Measurements from ENCODE around the gene TMEM150A.
"Not testable (repeated sequence)": the region's sequence is repeated elsewhere in the genome, so short reads cannot be mapped to it uniquely, and the experiment has no call there.

The TMEM150A gene

GRCh38 chr2:85564144-85564563 is 38.3 kb downstream of the TMEM150A start:
- DNase-seq (ENCODE audit: low spot score), result no peak

- peak; percentile 97 for DNase-seq (ENCODE audit: low spot score)
These were observed 41.0 kb downstream of the TMEM150A start, which contains the start of gene GGCX for GRCh38 chr2:85561280-85562212. Gene GGCX, minus strand, starts transcription at chr2:85561493. Its CDS starts 65 bp downstream, at chr2:85561428.

- DNase-seq (ENCODE audit: low spot score), result no peak
These were observed 41.7 kb downstream of the TMEM150A start for GRCh38 chr2:85560812-85561279.

- not testable (repeated sequence) for DNase-seq (ENCODE audit: low spot score)
These were observed 42.1 kb downstream of the TMEM150A start for GRCh38 chr2:85560403-85560726.

GRCh38 chr2:85558160-85558559 is 44.3 kb downstream of the TMEM150A start:
- DNase-seq (ENCODE audit: low spot score), result no peak

- DNase-seq (ENCODE audit: low spot score), result no peak
These were observed 45.4 kb downstream of the TMEM150A start for GRCh38 chr2:85557130-85557529.

GRCh38 chr2:85554980-85555612 is 47.4 kb downstream of the TMEM150A start:
- no peak for DNase-seq (ENCODE audit: low spot score)

GRCh38 chr2:85553184-85553583 is 49.3 kb downstream of the TMEM150A start:
- no peak for DNase-seq (ENCODE audit: low spot score)

GRCh38 chr2:85551698-85552678 is 50.5 kb downstream of the TMEM150A start:
- peak; percentile 77 for DNase-seq (ENCODE audit: low spot score)

- DNase-seq (ENCODE audit: low spot score), result no peak
These were observed 52.0 kb downstream of the TMEM150A start for GRCh38 chr2:85550486-85550885.

GRCh38 chr2:85549826-85550225 is 52.7 kb downstream of the TMEM150A start:
- no peak for DNase-seq (ENCODE audit: low spot score)

GRCh38 chr2:85549095-85549494 is 53.4 kb downstream of the TMEM150A start:
- no peak for DNase-seq (ENCODE audit: low spot score)

GRCh38 chr2:85548608-85548900 is 53.9 kb downstream of the TMEM150A start:
- no peak for DNase-seq (ENCODE audit: low spot score)
